Type B pancreatic cell (in vitro differentiated cells): ENCODE data around the gene TRIM67. TPM values are rescaled to one million over a fixed set of nuclear protein-coding genes. Genes with fewer than 3 reads are reported as not detected.

Experiments
- DNase-seq: peaks from one replicate; pipeline ENCODE4 v3.0.0; 2021; ENCODE audit warnings: mixed read lengths; ENCODE audit not compliant: unreplicated experiment; ENCODE audit errors: extremely low spot score
- H3K27ac Mint-ChIP-seq: 2 replicates; pipeline ENCODE4 v1.8.0; 2021; ENCODE audit warnings: mild to moderate bottlenecking, mixed read lengths
- H3K27me3 Mint-ChIP-seq: 2 replicates; pipeline ENCODE4 v1.8.0; 2021; ENCODE audit warnings: mixed read lengths
- H3K36me3 Mint-ChIP-seq: 2 replicates; pipeline ENCODE4 v1.8.0; 2021; ENCODE audit warnings: mixed read lengths
- H3K4me1 Mint-ChIP-seq: one replicate; pipeline ENCODE4 v1.8.0; 2021; ENCODE audit warnings: mixed read lengths; ENCODE audit not compliant: unreplicated experiment
- H3K4me3 Mint-ChIP-seq: 2 replicates; pipeline ENCODE4 v1.8.0; 2021; ENCODE audit warnings: mild to moderate bottlenecking, mixed read lengths
- H3K9me3 Mint-ChIP-seq: 2 replicates; pipeline ENCODE4 v1.8.0; 2021; ENCODE audit warnings: mixed read lengths
- CTCF ChIP-seq: fragments of 200-600 bp; sonication (generic); conservative IDR thresholded peaks from 2 replicates; pipeline ENCODE4 v1.5.0; 2021; ENCODE audit warnings: antibody characterized with exemption, mild to moderate bottlenecking
- total RNA-seq: library from RNA; stranded (reverse); gene quantifications from 2 replicates; pipeline ENCODE4 v1.2.1, GENCODE V29; 2021; ENCODE audit warnings: low replicate concordance

The TRIM67 gene
- total RNA-seq, 1 donor from 2014 or later: 0.65 TPM

GRCh38 chr1:231206856-231207255 lies 45.0 kb downstream of the TRIM67 start:
- peaks cover 22% of the 10 kb centered on the region for H3K27me3 Mint-ChIP-seq
- no peak overlapping the region for H3K4me3 Mint-ChIP-seq
- H3K27ac Mint-ChIP-seq: no peak overlapping the region
- no peaks in the 10 kb centered on the region for H3K9me3 Mint-ChIP-seq
- peaks cover 5% of the 10 kb centered on the region for H3K4me1 Mint-ChIP-seq
- DNase-seq: no peak
- no peaks in the 10 kb centered on the region for H3K36me3 Mint-ChIP-seq
- TF ChIP-seq CTCF: no peak

DNA sequence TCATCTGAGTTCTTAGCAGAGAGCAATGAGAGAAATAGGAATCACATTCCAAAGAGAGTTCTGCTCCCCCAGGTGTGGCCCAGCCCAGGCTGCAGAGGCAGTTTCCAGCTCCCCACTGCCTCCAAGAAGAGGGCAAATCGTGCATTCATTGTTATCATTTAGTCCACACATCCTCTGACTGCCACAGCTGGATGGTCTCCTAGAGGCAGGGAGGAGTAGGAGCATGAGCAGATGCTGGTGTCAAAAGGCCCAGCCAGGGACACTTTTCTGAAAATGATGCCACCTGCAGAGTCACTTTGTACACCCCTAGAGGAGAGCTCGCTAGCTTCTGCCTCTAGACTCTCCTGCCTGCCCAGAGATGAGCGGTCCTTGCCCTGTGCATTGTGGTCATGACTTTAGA lies 45.6 kb downstream of the TRIM67 start:
- Mint-ChIP-seq H3K36me3 (no peaks in the 10 kb centered on the region), H3K27ac (no peak overlapping the region), H3K4me3 (no peak overlapping the region), H3K9me3 (no peaks in the 10 kb centered on the region), H3K4me1 (peaks cover 5% of the 10 kb centered on the region), H3K27me3 (peaks cover 19% of the 10 kb centered on the region)
- DNase-seq: no peak
- TF ChIP-seq CTCF: no peak

DNA sequence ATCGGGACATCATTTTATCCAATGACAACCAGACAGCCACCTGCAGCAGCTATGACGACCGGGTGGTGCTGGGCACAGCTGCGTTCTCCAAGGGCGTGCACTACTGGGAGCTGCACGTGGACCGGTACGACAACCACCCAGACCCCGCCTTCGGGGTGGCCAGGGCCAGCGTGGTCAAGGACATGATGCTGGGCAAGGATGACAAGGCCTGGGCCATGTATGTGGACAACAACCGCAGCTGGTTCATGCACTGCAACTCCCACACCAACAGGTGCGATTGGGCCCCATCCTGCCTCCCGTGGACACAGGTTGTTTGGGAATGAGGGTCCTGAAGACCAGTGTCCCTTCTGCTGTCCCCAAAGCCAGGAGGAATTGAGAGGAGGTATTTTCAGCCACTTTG lies 47.1 kb downstream of the TRIM67 start:
- no peak for TF ChIP-seq CTCF
- H3K4me1 Mint-ChIP-seq: peaks cover 5% of the 10 kb centered on the region

GRCh38 chr1:231209531-231209930 lies 47.7 kb downstream of the TRIM67 start:
- Mint-ChIP-seq H3K4me3 (no peak overlapping the region), H3K27me3 (peaks cover 14% of the 10 kb centered on the region), H3K9me3 (no peaks in the 10 kb centered on the region), H3K4me1 (peaks cover 5% of the 10 kb centered on the region), H3K36me3 (no peaks in the 10 kb centered on the region), H3K27ac (no peak overlapping the region)
- TF ChIP-seq CTCF: no peak
- DNase-seq: no peak

More for the DNA sequence above, 47.1 kb downstream of the TRIM67 start:
- no peaks in the 10 kb centered on the region for H3K9me3 Mint-ChIP-seq
- H3K36me3 Mint-ChIP-seq: no peaks in the 10 kb centered on the region
- H3K27ac Mint-ChIP-seq: no peak overlapping the region
- H3K4me3 Mint-ChIP-seq: no peak overlapping the region
- no peak for DNase-seq
- H3K27me3 Mint-ChIP-seq: peaks cover 16% of the 10 kb centered on the region

- Mint-ChIP-seq H3K27me3 (peaks cover 14% of the 10 kb centered on the region), H3K4me1 (peaks cover 5% of the 10 kb centered on the region), H3K9me3 (no peaks in the 10 kb centered on the region), H3K36me3 (no peaks in the 10 kb centered on the region), H3K27ac (no peak overlapping the region), H3K4me3 (no peak overlapping the region)
- no peak for TF ChIP-seq CTCF
- no peak for DNase-seq
Measured at GRCh38 chr1:231210126-231210525, 48.3 kb downstream of the TRIM67 start.
